ENCODE data around the gene DERL2.

The DERL2 gene

GRCh38 chr17:5500589-5501391 lies 14.8 kb upstream of the DERL2 start:
- DNase-seq (ENCODE audit: low read depth): peak; percentile 53

- DNase-seq (ENCODE audit: low read depth): no peak
Observed at GRCh38 chr17:5500247-5500588, 14.2 kb upstream of the DERL2 start.

GRCh38 chr17:5499476-5500231 lies 13.7 kb upstream of the DERL2 start:
- DNase-seq (ENCODE audit: low read depth): no peak

- no peak for DNase-seq (ENCODE audit: low read depth)
Observed at GRCh38 chr17:5492970-5493369, 7.0 kb upstream of the DERL2 start.

GRCh38 chr17:5488752-5489151 lies 2.8 kb upstream of the DERL2 start:
- DNase-seq (ENCODE audit: low read depth): no peak

GRCh38 chr17:5486206-5487124 lies 487 bp upstream of the DERL2 start, which contains the start of gene MIS12:
Gene MIS12, plus strand, starts transcription at chr17:5486566. Its CDS starts 2,297 bp downstream, at chr17:5488863.
- DNase-seq (ENCODE audit: low read depth): peak; percentile 93

GRCh38 chr17:5481451-5481850 lies 4.5 kb downstream of the DERL2 start:
- no peak for DNase-seq (ENCODE audit: low read depth)

- no peak for DNase-seq (ENCODE audit: low read depth)
Observed at GRCh38 chr17:5480962-5481361, 5.0 kb downstream of the DERL2 start.

- DNase-seq (ENCODE audit: low read depth): no peak
Observed at GRCh38 chr17:5478992-5479391, 7.0 kb downstream of the DERL2 start.

GRCh38 chr17:5473906-5474305 lies 12.1 kb downstream of the DERL2 start:
- DNase-seq (ENCODE audit: low read depth): no peak

- no peak for DNase-seq (ENCODE audit: low read depth)
Observed at GRCh38 chr17:5472511-5472910, 13.5 kb downstream of the DERL2 start.

GRCh38 chr17:5468075-5468473 lies 17.9 kb downstream of the DERL2 start:
- no peak for DNase-seq (ENCODE audit: low read depth)

- DNase-seq (ENCODE audit: low read depth): no peak
Observed at GRCh38 chr17:5467416-5467815, 18.6 kb downstream of the DERL2 start.

GRCh38 chr17:5466295-5466694 lies 19.7 kb downstream of the DERL2 start:
- DNase-seq (ENCODE audit: low read depth): no peak

GRCh38 chr17:5464717-5465507 lies 21.1 kb downstream of the DERL2 start:
- DNase-seq (ENCODE audit: low read depth): no peak

- DNase-seq (ENCODE audit: low read depth): no peak
Observed at GRCh38 chr17:5446786-5447185, 39.2 kb downstream of the DERL2 start.

GRCh38 chr17:5444209-5444608 lies 41.8 kb downstream of the DERL2 start:
- DNase-seq (ENCODE audit: low read depth): no peak

GRCh38 chr17:5443728-5444127 lies 42.2 kb downstream of the DERL2 start:
- DNase-seq (ENCODE audit: low read depth): no peak

GRCh38 chr17:5439446-5439764 lies 46.6 kb downstream of the DERL2 start:
- DNase-seq (ENCODE audit: low read depth): no peak

GRCh38 chr17:5438716-5439445 lies 47.1 kb downstream of the DERL2 start, which contains the start of gene C1QBP:
Gene C1QBP, minus strand, starts transcription at chr17:5439155. Its CDS starts 82 bp downstream, at chr17:5439073.
- DNase-seq (ENCODE audit: low read depth): peak; percentile 84
